H1 (cell line): ENCODE results near the gene FOXD2. TPM values are rescaled to one million over a fixed set of nuclear protein-coding genes. Genes with fewer than 3 reads are reported as not detected.

ENCODE experiments used
- CTCF ChIA-PET: fragments of 300-600 bp; sonication (Branson Sonifier 250); formaldehyde crosslinking; loops from one replicate; lab custom pipeline; 2021; ENCODE audit not compliant: partially characterized antibody; lab: Charles Lee
- POLR2A ChIA-PET: fragments of 300-600 bp; sonication (Branson Sonifier 250); formaldehyde crosslinking; loops from one replicate; lab custom pipeline; 2021; ENCODE audit warnings: inconsistent platforms; ENCODE audit not compliant: partially characterized antibody; lab: Charles Lee
- DNase-seq, 2 experiments: peaks; one replicate each; pipeline versions ENCODE4 v3.0.0 to v3.0.0-alpha.2; 2010 to 2022; ENCODE audit warnings: low spot score in 2 of 2, low read depth in 1 of 2, mixed read lengths in 1 of 2
- FAIRE-seq: peaks from 2 replicates; lab custom pipeline; 2011; peaks lifted over from hg19 to GRCh38; lab: Jason Lieb, UNC
- H2AFZ ChIP-seq: 2 replicates; pipeline ENCODE4 v1.8.1; 2012; ENCODE audit warnings: low read length, inconsistent platforms
- H2AK5ac ChIP-seq: 2 replicates; pipeline ENCODE4 v1.6.1; 2013; ENCODE audit warnings: low read depth, low read length
- H2BK120ac ChIP-seq: replicated peaks from 2 replicates; pipeline ENCODE3; 2013; ENCODE audit warnings: low read depth, low read length, inconsistent platforms
- H2BK12ac ChIP-seq: 2 replicates; pipeline ENCODE4 v1.6.1; 2013; ENCODE audit warnings: low read depth, low read length
- H2BK15ac ChIP-seq: 2 replicates; pipeline ENCODE4 v1.6.1; 2013; ENCODE audit warnings: low read length
- H2BK20ac ChIP-seq: 2 replicates; pipeline ENCODE4 v1.6.1; 2013; ENCODE audit warnings: low read length
- H2BK5ac ChIP-seq: 2 replicates; pipeline ENCODE4 v1.6.1; 2013; ENCODE audit warnings: low read depth, low read length
- H3K14ac ChIP-seq: 2 replicates; pipeline ENCODE4 v1.6.1; 2013; ENCODE audit warnings: inconsistent platforms; ENCODE audit not compliant: insufficient read length
- H3K18ac ChIP-seq: 2 replicates; pipeline ENCODE4 v1.6.1; 2013; ENCODE audit warnings: low read length; ENCODE audit errors: extremely low read depth
- H3K23ac ChIP-seq: 2 replicates; pipeline ENCODE4 v1.6.1; 2013; ENCODE audit warnings: inconsistent platforms; ENCODE audit not compliant: insufficient read length
- H3K23me2 ChIP-seq: 2 replicates; pipeline ENCODE4 v1.6.1; 2013; ENCODE audit warnings: low read depth, low read length
- H3K27ac ChIP-seq: 2 replicates; pipeline ENCODE4 v1.6.1; 2011; ENCODE audit warnings: low read depth, low read length, inconsistent platforms
- H3K27me3 ChIP-seq, 4 experiments: replicated peaks in 1 of 4; 1 replicate in 1 of 4; 2 replicates in 3 of 4; pipeline versions ENCODE4 v1.6.1 to v1.8.1; 2011 to 2013; ENCODE audit warnings: low read length in 3 of 4, mild to moderate bottlenecking in 3 of 4, inconsistent platforms in 2 of 4, mixed read lengths in 2 of 4, moderate library complexity in 1 of 4; ENCODE audit not compliant: control insufficient read depth in 3 of 4, insufficient read depth in 3 of 4; ENCODE audit errors: extremely low read depth in 1 of 4
- H3K36me3 ChIP-seq, 4 experiments: 2 replicates each; pipeline versions ENCODE4 v1.6.1 to v1.8.1; 2011 to 2013; ENCODE audit warnings: mild to moderate bottlenecking in 4 of 4, low read length in 3 of 4, moderate library complexity in 2 of 4, control low read depth in 1 of 4, inconsistent platforms in 1 of 4; ENCODE audit not compliant: insufficient read depth in 4 of 4, control insufficient read depth in 2 of 4
- H3K4ac ChIP-seq: replicated peaks from 2 replicates; pipeline ENCODE3; 2013; ENCODE audit warnings: low read length, low read depth, mixed read lengths, inconsistent platforms; ENCODE audit not compliant: insufficient read length
- H3K4me1 ChIP-seq, 4 experiments: replicated peaks in 1 of 4; 1 replicate in 1 of 4; 2 replicates in 3 of 4; pipeline versions ENCODE4 v1.6.1 to v1.8.1; 2011 to 2013; ENCODE audit warnings: low read length in 3 of 4, inconsistent platforms in 2 of 4, mixed read lengths in 1 of 4; ENCODE audit not compliant: insufficient read depth in 4 of 4, control insufficient read depth in 3 of 4
- H3K4me2 ChIP-seq, 2 experiments: 2 replicates each; pipeline versions ENCODE4 v1.6.1 to v1.8.1; 2011 to 2013; ENCODE audit warnings: low read depth in 2 of 2, low read length in 2 of 2, control low read depth in 1 of 2, inconsistent platforms in 1 of 2, mild to moderate bottlenecking in 1 of 2; ENCODE audit not compliant: insufficient read depth in 1 of 2
- H3K4me3 ChIP-seq, 4 experiments: fragments of 200-600, 300-600 bp in 1 of 4; sonication (generic), shearing (Covaris generic), sonication (Bioruptor Twin) in 1 of 4; 2 replicates each; pipeline versions ENCODE4 v1.5.1 to v1.8.1; 2011 to 2016; ENCODE audit warnings: low read length in 4 of 4, low read depth in 3 of 4, control low read depth in 2 of 4, inconsistent platforms in 2 of 4, mild to moderate bottlenecking in 2 of 4, mixed read lengths in 1 of 4, moderate library complexity in 1 of 4; ENCODE audit not compliant: insufficient read depth in 2 of 4; ENCODE audit errors: extremely low read depth in 1 of 4
- H3K56ac ChIP-seq: replicated peaks from 2 replicates; pipeline ENCODE3; 2013; ENCODE audit warnings: low read depth, mild to moderate bottlenecking, mixed read lengths, low read length, inconsistent platforms; ENCODE audit not compliant: insufficient read length
- H3K79me1 ChIP-seq: 2 replicates; pipeline ENCODE4 v1.6.1; 2013; ENCODE audit warnings: low read depth, low read length, control low read depth
- H3K79me2 ChIP-seq, 2 experiments: 2 replicates each; pipeline versions ENCODE4 v1.6.1 to v1.8.1; 2012 to 2013; ENCODE audit warnings: low read length in 2 of 2, mild to moderate bottlenecking in 2 of 2, inconsistent platforms in 1 of 2; ENCODE audit not compliant: insufficient read depth in 2 of 2, control insufficient read depth in 1 of 2
- H3K9ac ChIP-seq, 4 experiments: replicated peaks in 1 of 4; 1 replicate in 1 of 4; 2 replicates in 3 of 4; pipeline versions ENCODE4 v1.6.1 to v1.8.1; 2011 to 2013; ENCODE audit warnings: low read depth in 3 of 4, low read length in 3 of 4, control low read depth in 2 of 4, mild to moderate bottlenecking in 2 of 4, moderate library complexity in 2 of 4, inconsistent platforms in 1 of 4; ENCODE audit errors: extremely low read depth in 1 of 4
- H3K9me3 ChIP-seq, 2 experiments: 2 replicates each; pipeline versions ENCODE4 v1.6.1 to v1.8.1; 2012 to 2013; ENCODE audit warnings: mild to moderate bottlenecking in 2 of 2, moderate library complexity in 2 of 2, control low read depth in 1 of 2, inconsistent platforms in 1 of 2, low read depth in 1 of 2, low read length in 1 of 2, mixed read lengths in 1 of 2; ENCODE audit not compliant: insufficient read depth in 2 of 2
- H4K20me1 ChIP-seq, 2 experiments: replicated peaks in 1 of 2; 2 replicates each; pipeline versions ENCODE3 to v1.8.1; 2011 to 2013; ENCODE audit warnings: inconsistent platforms in 2 of 2, low read length in 2 of 2, mild to moderate bottlenecking in 1 of 2; ENCODE audit not compliant: insufficient read depth in 2 of 2, control insufficient read depth in 1 of 2
- H4K5ac ChIP-seq: 2 replicates; pipeline ENCODE4 v1.6.1; 2013; ENCODE audit warnings: low read length, low read depth, mixed read lengths, inconsistent platforms; ENCODE audit not compliant: insufficient read length
- H4K8ac ChIP-seq: 2 replicates; pipeline ENCODE4 v1.8.0; 2013; ENCODE audit warnings: mild to moderate bottlenecking, moderate library complexity, low read length, inconsistent platforms; ENCODE audit not compliant: insufficient read depth; ENCODE audit errors: extremely low read depth
- H4K91ac ChIP-seq: replicated peaks from 2 replicates; pipeline ENCODE3; 2013; ENCODE audit warnings: low read length, mixed read lengths, inconsistent platforms; ENCODE audit not compliant: insufficient read length
- ATF3 ChIP-seq: IDR thresholded peaks from 2 replicates; pipeline ENCODE4 v1.6.1; 2011; ENCODE audit warnings: low read depth, mild to moderate bottlenecking, low read length; ENCODE audit not compliant: insufficient read depth
- CEBPB ChIP-seq: IDR thresholded peaks from 2 replicates; pipeline ENCODE4 v1.6.1; 2012; ENCODE audit warnings: low read depth, low read length
- EP300 ChIP-seq, 2 experiments: IDR thresholded peaks; 1 replicate in 1 of 2; 2 replicates in 1 of 2; pipeline ENCODE4 v1.6.1; 2011 to 2012; ENCODE audit warnings: low read depth in 2 of 2, low read length in 2 of 2, mild to moderate bottlenecking in 2 of 2, borderline replicate concordance in 1 of 2, inconsistent platforms in 1 of 2, moderate library complexity in 1 of 2
- HDAC6 ChIP-seq: IDR thresholded peaks from one replicate; pipeline ENCODE4 v1.7.1; 2012; ENCODE audit warnings: low read depth, mild to moderate bottlenecking, inconsistent platforms, low read length, moderate library complexity
- NANOG ChIP-seq: IDR thresholded peaks from 2 replicates; pipeline ENCODE4 v1.6.1; 2011; ENCODE audit warnings: low read length, low read depth, mild to moderate bottlenecking, inconsistent platforms; ENCODE audit not compliant: insufficient read depth, poor library complexity, severe bottlenecking
- RAD21 ChIP-seq, 2 experiments: IDR thresholded peaks in 1 of 2; conservative IDR thresholded peaks in 1 of 2; 2 replicates each; pipeline ENCODE4 v1.6.1; 2011; ENCODE audit warnings: low read depth in 2 of 2, low read length in 2 of 2, improper control_type of control experiment in 1 of 2, inconsistent platforms in 1 of 2, mild to moderate bottlenecking in 1 of 2, moderate library complexity in 1 of 2
- WGBS, 2 experiments: shearing (Covaris generic) in 1 of 2; methylation state at CpG; one replicate each; pipeline versions ENCODE4 v1.1.6 to v1.1.7; 2013 to 2015; ENCODE audit warnings: low lambda C conversion rate in 2 of 2, mixed read lengths in 2 of 2, inconsistent platforms in 1 of 2, low coverage in 1 of 2, missing lambda C conversion rate in 1 of 2; ENCODE audit not compliant: insufficient replicate concordance in 2 of 2, insufficient coverage in 1 of 2, insufficient read length in 1 of 2; ENCODE audit errors: extremely low coverage in 1 of 2, missing lambda C conversion rate in 1 of 2; 5-methylcytosine and 5-hydroxymethylcytosine counted together
- polyA plus RNA-seq, 7 experiments: library from polyadenylated mRNA; depleted of rRNA in 3 of 7; stranded (reverse) in 5 of 7; unstranded in 2 of 7; fragments of >200 nt in 5 of 7; fragments of 200-250 nt in 2 of 7; gene quantifications; 1 replicate in 5 of 7; 2 replicates in 1 of 7; 4 replicates in 1 of 7; pipeline versions ENCODE4 v1.2.1 to v1.2.3, GENCODE V29; 2011 to 2013; ENCODE audit warnings: missing spikeins in 2 of 7, mixed read lengths in 2 of 7
- total RNA-seq: library from RNA; stranded (reverse); fragmentation: NEBNext Ultra II Directional; extraction: Animal tissue kit (Norgen Biotek cat#: 25700); gene quantifications from 2 replicates; pipeline ENCODE4 v1.2.1, GENCODE V29; 2021

Gene FOXD2
- total and polyA plus RNA-seq, 2 of the 8 experiments (the other 6 are each of a cell fraction or from before 2014, with no cell fraction given), result not detected

- H2BK20ac ChIP-seq, result no peak overlapping the region
- H3K23me2 ChIP-seq, result no peaks in the 10 kb centered on the region; the same call in 1 of the 2 replicates
- WGBS, 2 experiments, result 91% methylated on average over 6 of the region's 6 CpGs; no CpG with 5 or more reads in 1 of the 2 experiments
- no peaks in the 10 kb centered on the region for H3K79me1 ChIP-seq
- H2AK5ac ChIP-seq, result no peak overlapping the region
- no peak overlapping the region for H2BK12ac ChIP-seq
- no peak overlapping the region for H3K56ac ChIP-seq
- H3K23ac ChIP-seq, result no peak overlapping the region
- H2AFZ ChIP-seq, result no peak overlapping the region
- no peak overlapping the region for H3K14ac ChIP-seq
- H3K4me2 ChIP-seq, result no peak overlapping the region
- no peak overlapping the region for H4K91ac ChIP-seq
- 0 out of 7 replicates have a peak, but pooled peaks cover 0 to 2% (median 0%) of the 10 kb centered on the region in 4 experiments for H3K4me1 ChIP-seq
- H4K8ac ChIP-seq, result no peak overlapping the region
- no peaks in the 10 kb centered on the region for H3K36me3 ChIP-seq
- H3K9me3 ChIP-seq, result no peaks in the 10 kb centered on the region; a peak in 1 of 4 replicates
- no peak overlapping the region for H3K18ac ChIP-seq
- FAIRE-seq (no peak), DNase-seq (no peak)
- peaks cover 0 to 2% of the 10 kb centered on the region in 2 experiments for H4K20me1 ChIP-seq
- no peak overlapping the region for H2BK15ac ChIP-seq
- H2BK5ac ChIP-seq, result no peak overlapping the region
- ChIA-PET POLR2A (no interaction called here), CTCF (interaction anchor here (0.6 to 1.5 kb wide), 4 partner anchors 39 to 1309 kb away, joined by 3 read pairs; no protein-coding TSS in a partner anchor)
- H3K9ac ChIP-seq, result no peak overlapping the region
- no peaks in the 10 kb centered on the region for H3K79me2 ChIP-seq
- no peak overlapping the region for H3K4me3 ChIP-seq
- no peak overlapping the region for H3K4ac ChIP-seq
- peaks cover 0 to 4% (median 0%) of the 10 kb centered on the region in 4 experiments; a peak in 2 of 7 replicates for H3K27me3 ChIP-seq
- TF ChIP-seq RAD21 (IDR thresholded peaks at IDR 0.05 in 1 of 2, conservative IDR thresholded peaks at IDR 0.05 in 1 of 2; ENCODE audit: low read depth in 2 of 2, low read length in 2 of 2) (no peak), EP300 (IDR thresholded peaks at IDR 0.05; ENCODE audit: borderline replicate concordance in 1 of 2, low read depth in 2 of 2, low read length in 2 of 2) (no peak), NANOG (no peak), HDAC6 (no peak), CEBPB (no peak), ATF3 (no peak)
- H4K5ac ChIP-seq, result no peak overlapping the region
- H3K27ac ChIP-seq, result no peak overlapping the region
- no peak overlapping the region for H2BK120ac ChIP-seq
Measured at GRCh38 chr1:47479664-47480063, 41.8 kb downstream of the FOXD2 start.
